Ovary (tissue), 3 donors: ENCODE measurements around the gene TNFSF8.

Source experiments
- EP300 ChIP-seq: sonication (generic); formaldehyde crosslinking; IDR thresholded peaks from one replicate; pipeline ENCODE4 v1.6.1; 2017; ENCODE audit warnings: antibody characterized with exemption
- POLR2A ChIP-seq: fragments of 450-650 bp; IDR thresholded peaks from one replicate; pipeline ENCODE4 v1.6.1; 2017; ENCODE audit warnings: antibody characterized with exemption, mild to moderate bottlenecking, moderate library complexity
- TF ChIP-seq, protein P1 (sequence below), 3 donors: fragments of 450-650 bp in 2 of 3; fragments of 200-600 bp in 1 of 3; IDR thresholded peaks; one replicate each; pipeline versions ENCODE4 v1.5.1 to v1.8.0; 2016 to 2022; ENCODE audit warnings: antibody characterized with exemption in 3 of 3, mild to moderate bottlenecking in 1 of 3
- donor health status: DM: no; HTN: no; CAD: no.

DNA sequence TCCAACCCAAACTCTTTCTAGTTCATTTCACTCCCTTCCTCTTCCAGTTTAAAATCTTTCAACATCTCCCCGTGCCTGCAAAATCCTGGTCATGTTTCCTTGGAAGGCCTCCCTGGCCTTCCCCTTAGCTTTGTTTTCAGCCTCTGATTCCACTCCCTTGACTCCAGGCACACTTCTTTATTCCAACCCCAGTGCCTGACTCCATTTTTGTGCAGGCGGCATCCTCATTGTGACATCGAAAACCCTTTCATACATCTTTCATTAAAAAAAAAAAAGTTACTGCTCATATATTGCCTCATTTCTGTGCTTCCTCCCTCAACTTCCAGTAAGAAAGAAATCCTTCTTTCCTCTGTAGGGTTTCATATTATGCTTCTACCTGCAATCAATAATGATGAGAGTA, 7.1 kb upstream of the TNFSF8 start:
- TF ChIP-seq, protein P1, sequence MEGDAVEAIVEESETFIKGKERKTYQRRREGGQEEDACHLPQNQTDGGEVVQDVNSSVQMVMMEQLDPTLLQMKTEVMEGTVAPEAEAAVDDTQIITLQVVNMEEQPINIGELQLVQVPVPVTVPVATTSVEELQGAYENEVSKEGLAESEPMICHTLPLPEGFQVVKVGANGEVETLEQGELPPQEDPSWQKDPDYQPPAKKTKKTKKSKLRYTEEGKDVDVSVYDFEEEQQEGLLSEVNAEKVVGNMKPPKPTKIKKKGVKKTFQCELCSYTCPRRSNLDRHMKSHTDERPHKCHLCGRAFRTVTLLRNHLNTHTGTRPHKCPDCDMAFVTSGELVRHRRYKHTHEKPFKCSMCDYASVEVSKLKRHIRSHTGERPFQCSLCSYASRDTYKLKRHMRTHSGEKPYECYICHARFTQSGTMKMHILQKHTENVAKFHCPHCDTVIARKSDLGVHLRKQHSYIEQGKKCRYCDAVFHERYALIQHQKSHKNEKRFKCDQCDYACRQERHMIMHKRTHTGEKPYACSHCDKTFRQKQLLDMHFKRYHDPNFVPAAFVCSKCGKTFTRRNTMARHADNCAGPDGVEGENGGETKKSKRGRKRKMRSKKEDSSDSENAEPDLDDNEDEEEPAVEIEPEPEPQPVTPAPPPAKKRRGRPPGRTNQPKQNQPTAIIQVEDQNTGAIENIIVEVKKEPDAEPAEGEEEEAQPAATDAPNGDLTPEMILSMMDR (IDR thresholded peaks at IDR 0.05), result no peak
- no peak for TF ChIP-seq EP300
- no peak for TF ChIP-seq POLR2A
